RWPE2 (cell line): ENCODE measurements around the gene THUMPD1.
"Not testable (repeated sequence)": the region's sequence is repeated elsewhere in the genome, so short reads cannot be mapped to it uniquely, and the experiment has no call there.

Experiments
- ATAC-seq: fragments of 200-7000 bp; cut with Tn5 transposase; 3 replicates; pipeline ENCODE4 v1.9.1; 2021; ENCODE audit warnings: low read depth
- DNase-seq: peaks from one replicate; pipeline ENCODE4 v3.0.0-alpha.2; 2020; ENCODE audit warnings: low spot score
- H3K27ac ChIP-seq: fragments of 450-650 bp; 2 replicates; pipeline ENCODE4 v1.5.1; 2017; ENCODE audit warnings: mild to moderate bottlenecking; ENCODE audit not compliant: poor library complexity, severe bottlenecking
- H3K27me3 ChIP-seq: fragments of 250-450 bp; sonication (Bioruptor Pico); 2 replicates; pipeline ENCODE4 v1.5.1; 2021; ENCODE audit warnings: mild to moderate bottlenecking, moderate library complexity; ENCODE audit not compliant: insufficient read depth, poor library complexity, severe bottlenecking
- H3K36me3 ChIP-seq: fragments of 250-450 bp; sonication (Bioruptor Pico); 2 replicates; pipeline ENCODE4 v1.5.1; 2020; ENCODE audit warnings: low read depth, mild to moderate bottlenecking, moderate library complexity
- H3K4me1 ChIP-seq: fragments of 250-450 bp; sonication (Bioruptor Pico); 2 replicates; pipeline ENCODE4 v1.5.1; 2021; ENCODE audit warnings: mild to moderate bottlenecking, moderate library complexity; ENCODE audit not compliant: insufficient read depth, poor library complexity, severe bottlenecking
- H3K4me3 ChIP-seq: fragments of 250-450 bp; sonication (Bioruptor Pico); 2 replicates; pipeline ENCODE4 v1.5.1; 2021; ENCODE audit warnings: mild to moderate bottlenecking, moderate library complexity; ENCODE audit not compliant: severe bottlenecking
- H3K9me3 ChIP-seq: fragments of 250-450 bp; sonication (Bioruptor Pico); 2 replicates; pipeline ENCODE4 v1.5.1; 2021; ENCODE audit warnings: mild to moderate bottlenecking, moderate library complexity; ENCODE audit not compliant: severe bottlenecking
- TF ChIP-seq, protein P1 (sequence below): fragments of 450-650 bp; IDR thresholded peaks from one replicate; pipeline ENCODE4 v1.5.1; 2017; ENCODE audit warnings: mild to moderate bottlenecking, moderate library complexity; ENCODE audit not compliant: poor library complexity, severe bottlenecking

THUMPD1 gene

DNA sequence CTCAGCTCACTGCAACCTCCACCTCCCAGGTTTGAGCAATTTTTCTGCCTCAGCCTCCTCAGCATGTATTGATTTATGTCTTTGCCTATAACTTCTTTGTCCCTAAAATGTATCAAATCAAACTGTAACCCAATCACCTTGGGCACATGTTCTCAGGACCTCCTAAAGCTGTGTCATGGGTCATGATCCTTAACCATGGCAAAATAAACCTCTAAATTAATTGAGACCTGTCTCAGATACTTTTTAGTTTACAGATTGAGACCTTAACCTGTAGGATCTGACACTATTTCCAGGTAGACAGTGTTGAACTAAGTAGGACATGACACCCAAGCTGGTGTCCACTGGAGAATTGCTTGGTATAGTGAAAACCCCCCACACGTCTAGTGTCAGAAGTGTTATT is 19.6 kb upstream of the THUMPD1 start:
- no peak overlapping the region for H3K4me3 ChIP-seq
- H3K36me3 ChIP-seq = no peaks in the 10 kb centered on the region
- DNase-seq = no peak
- no peak for ATAC-seq
- H3K27me3 ChIP-seq = no peaks in the 10 kb centered on the region
- no peak overlapping the region for H3K27ac ChIP-seq
- no peaks in the 10 kb centered on the region for H3K9me3 ChIP-seq
- H3K4me1 ChIP-seq = no peaks in the 10 kb centered on the region
- TF ChIP-seq, protein P1, sequence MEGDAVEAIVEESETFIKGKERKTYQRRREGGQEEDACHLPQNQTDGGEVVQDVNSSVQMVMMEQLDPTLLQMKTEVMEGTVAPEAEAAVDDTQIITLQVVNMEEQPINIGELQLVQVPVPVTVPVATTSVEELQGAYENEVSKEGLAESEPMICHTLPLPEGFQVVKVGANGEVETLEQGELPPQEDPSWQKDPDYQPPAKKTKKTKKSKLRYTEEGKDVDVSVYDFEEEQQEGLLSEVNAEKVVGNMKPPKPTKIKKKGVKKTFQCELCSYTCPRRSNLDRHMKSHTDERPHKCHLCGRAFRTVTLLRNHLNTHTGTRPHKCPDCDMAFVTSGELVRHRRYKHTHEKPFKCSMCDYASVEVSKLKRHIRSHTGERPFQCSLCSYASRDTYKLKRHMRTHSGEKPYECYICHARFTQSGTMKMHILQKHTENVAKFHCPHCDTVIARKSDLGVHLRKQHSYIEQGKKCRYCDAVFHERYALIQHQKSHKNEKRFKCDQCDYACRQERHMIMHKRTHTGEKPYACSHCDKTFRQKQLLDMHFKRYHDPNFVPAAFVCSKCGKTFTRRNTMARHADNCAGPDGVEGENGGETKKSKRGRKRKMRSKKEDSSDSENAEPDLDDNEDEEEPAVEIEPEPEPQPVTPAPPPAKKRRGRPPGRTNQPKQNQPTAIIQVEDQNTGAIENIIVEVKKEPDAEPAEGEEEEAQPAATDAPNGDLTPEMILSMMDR = no peak

DNA sequence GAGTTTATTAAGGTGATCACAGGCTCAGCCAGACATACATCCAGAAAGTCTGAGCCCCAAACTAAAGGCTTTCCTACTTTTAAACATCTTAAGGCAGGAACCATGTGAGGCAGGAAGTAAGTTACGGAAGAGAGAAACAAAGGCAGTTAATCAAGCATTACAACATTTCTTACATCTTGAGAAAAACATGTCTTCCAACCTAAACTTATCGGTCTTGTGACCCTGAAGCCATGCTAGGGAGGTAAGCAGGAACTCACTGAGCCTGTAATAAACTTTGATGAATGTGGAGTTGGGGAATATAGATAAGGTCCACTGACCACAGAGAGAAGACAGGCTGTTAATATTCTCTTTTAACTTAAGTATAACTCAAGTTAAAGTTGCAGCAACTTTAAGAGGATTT is 18.7 kb upstream of the THUMPD1 start:
- H3K27ac ChIP-seq = no peak overlapping the region
- no peak for DNase-seq
- no peaks in the 10 kb centered on the region for H3K27me3 ChIP-seq
- H3K9me3 ChIP-seq = no peaks in the 10 kb centered on the region
- no peaks in the 10 kb centered on the region for H3K36me3 ChIP-seq
- H3K4me1 ChIP-seq = no peaks in the 10 kb centered on the region
- no peak overlapping the region for H3K4me3 ChIP-seq
- ATAC-seq = no peak
- TF ChIP-seq, protein P1 = no peak

DNA sequence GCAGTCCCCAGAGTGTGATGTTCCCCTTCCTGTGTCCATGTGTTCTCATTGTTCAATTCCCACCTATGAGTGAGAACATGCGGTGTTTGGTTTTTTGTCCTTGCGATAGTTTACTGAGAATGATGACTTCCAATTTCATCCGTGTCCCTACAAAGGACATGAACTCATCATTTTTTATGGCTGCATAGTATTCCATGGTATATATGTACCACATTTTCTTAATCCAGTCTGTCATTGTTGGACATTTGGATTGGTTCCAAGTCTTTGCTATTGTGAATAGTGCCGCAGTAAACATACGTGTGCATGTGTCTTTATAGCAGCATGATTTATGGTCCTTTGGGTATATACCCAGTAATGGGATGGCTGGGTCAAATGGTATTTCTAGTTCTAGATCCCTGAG is 14.2 kb upstream of the THUMPD1 start:
- not testable (repeated sequence) for H3K27ac ChIP-seq, DNase-seq, ATAC-seq, H3K9me3 ChIP-seq, H3K36me3 ChIP-seq, H3K4me1 ChIP-seq, H3K4me3 ChIP-seq, H3K27me3 ChIP-seq

DNA sequence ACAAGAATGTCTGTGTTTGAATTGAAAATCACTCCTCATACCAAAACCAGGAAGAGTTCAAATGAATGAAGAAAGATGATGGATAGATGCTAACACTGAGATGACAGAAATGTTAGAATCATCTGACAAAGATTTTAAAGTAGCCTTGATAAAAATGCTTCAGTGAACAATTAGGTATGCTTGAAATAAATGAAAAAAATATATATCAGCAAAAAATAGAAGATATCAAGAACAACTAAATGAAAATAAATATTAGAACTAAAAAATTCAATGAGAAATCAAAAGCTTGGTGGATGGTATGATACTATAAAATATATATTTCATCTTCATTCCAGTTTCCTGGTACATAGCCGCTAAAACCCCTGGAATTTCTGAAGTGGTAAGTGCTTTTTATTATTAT is 13.6 kb upstream of the THUMPD1 start:
- H3K36me3 ChIP-seq = no peaks in the 10 kb centered on the region
- no peaks in the 10 kb centered on the region for H3K9me3 ChIP-seq
- TF ChIP-seq, protein P1 = no peak
- no peaks in the 10 kb centered on the region for H3K4me1 ChIP-seq
- no peak overlapping the region for H3K4me3 ChIP-seq
- no peak overlapping the region for H3K27ac ChIP-seq
- DNase-seq (no peak), ATAC-seq (no peak)
- peaks cover 7% of the 10 kb centered on the region for H3K27me3 ChIP-seq

DNA sequence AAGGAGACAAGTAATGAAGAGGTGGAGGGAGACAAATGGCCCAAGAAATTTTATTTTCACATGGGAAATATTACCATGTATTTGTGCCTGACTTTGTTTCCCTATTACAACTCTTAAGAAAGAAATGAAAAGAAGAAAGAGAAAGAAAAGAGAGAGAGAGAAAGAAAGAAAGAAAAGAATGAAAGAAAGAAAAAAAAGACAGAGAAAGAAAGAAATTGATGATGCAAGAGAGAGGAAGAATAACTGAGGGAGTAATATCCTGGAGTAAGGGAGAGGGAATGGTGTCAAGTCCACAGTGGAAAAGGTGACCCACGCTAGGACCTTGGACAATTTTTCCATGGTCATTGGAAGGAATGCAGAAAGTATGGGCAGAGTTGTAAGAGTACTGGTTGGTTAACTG is 12.1 kb upstream of the THUMPD1 start:
- TF ChIP-seq, protein P1 = no peak
- Histone ChIP-seq H3K4me3 (no peak overlapping the region), H3K36me3 (no peaks in the 10 kb centered on the region), H3K4me1 (no peaks in the 10 kb centered on the region), H3K9me3 (no peaks in the 10 kb centered on the region), H3K27ac (no peak overlapping the region), H3K27me3 (peaks cover 7% of the 10 kb centered on the region)
- ATAC-seq = no peak
- DNase-seq = no peak
